G401 (cell line): ENCODE measurements around the gene RTL10. TPM values are rescaled to one million over a fixed set of nuclear protein-coding genes. Genes with fewer than 3 reads are reported as not detected.
A peak's percentile ranks its signal among the peaks of the same experiment; 100 is the strongest.

Experiments used
- DNase-seq: peaks from one replicate; pipeline ENCODE4 v3.0.0-alpha.2; 2015; ENCODE audit warnings: low spot score
- in situ Hi-C: cut with HindIII; loops from 2 replicates; pipeline ENCODE4 v1.10.0; 2016; ENCODE audit warnings: low sequenced_read_pairs, mixed read lengths
- total RNA-seq: library from RNA; depleted of rRNA; stranded (reverse); fragments of >200 nt; shearing (Covaris generic); gene quantifications from 2 replicates; pipeline ENCODE4 v1.2.3, GENCODE V29; 2014

RTL10 gene
- total RNA-seq, 1 experiment from 2014 or later: 11.0 TPM

- DNase-seq: no peak
- in situ Hi-C loops: no loop called here
These were observed 14.2 kb upstream of the RTL10 start for GRCh38 chr22:19868773-19869471.

DNA sequence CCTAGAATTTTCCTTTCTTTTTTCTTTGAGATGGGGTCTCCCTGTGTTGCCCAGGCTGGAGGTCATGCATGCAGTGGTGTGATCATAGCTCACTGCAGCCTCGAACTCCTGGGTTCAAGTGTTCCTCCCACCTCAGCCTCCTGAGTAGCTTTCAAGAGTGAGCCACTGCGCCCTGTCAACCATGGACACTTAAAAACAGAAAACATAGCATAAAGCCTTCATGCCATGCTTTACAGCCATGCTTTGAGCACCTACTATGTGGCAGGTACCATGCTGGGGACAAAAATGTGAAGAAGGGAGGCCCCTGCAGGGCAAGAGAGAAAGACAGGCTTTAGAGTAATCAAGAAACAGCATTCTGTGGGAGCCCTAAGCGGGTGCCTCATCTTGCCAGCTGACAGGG, 13.7 kb upstream of the RTL10 start:
- DNase-seq: no peak
- in situ Hi-C loops: no loop called here

DNA sequence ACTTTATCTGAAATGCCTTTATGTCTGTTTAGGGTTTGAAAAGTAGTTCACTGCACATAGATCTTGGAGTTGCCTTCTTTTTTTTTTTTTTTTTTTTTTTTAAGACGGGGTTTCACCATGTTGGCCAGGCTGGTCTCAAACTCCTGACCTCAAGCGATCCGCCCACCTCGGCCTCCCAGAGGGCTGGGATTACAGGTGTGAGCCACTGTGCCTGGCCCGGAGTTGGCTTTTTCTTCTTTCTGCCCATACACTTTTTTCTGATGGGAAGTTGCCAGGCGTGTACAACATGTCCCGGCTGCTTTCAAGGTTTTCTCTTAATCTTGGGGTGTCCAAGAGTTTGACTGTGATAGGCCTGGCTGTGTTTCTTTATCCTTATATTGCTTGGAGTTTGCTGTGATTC, 12.9 kb upstream of the RTL10 start:
- in situ Hi-C loops: no loop called here
- DNase-seq: no peak

DNA sequence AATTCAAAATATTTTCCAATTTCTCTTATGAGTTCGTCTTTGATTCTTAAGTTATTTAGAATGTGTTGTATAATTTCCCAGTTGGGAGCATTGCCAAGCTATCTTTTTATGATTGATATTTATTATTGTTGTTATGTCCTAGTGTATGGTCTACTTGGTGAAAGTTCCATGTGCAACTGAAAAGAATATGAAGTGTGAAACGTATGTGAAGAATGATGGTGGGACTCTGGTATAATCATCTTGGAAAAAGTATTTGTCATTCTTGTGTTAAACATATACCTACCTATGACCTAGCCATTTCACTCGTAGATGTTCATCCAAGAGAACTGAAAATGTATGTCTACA, 12.0 kb upstream of the RTL10 start:
- DNase-seq: no peak
- in situ Hi-C loops: no loop called here

DNA sequence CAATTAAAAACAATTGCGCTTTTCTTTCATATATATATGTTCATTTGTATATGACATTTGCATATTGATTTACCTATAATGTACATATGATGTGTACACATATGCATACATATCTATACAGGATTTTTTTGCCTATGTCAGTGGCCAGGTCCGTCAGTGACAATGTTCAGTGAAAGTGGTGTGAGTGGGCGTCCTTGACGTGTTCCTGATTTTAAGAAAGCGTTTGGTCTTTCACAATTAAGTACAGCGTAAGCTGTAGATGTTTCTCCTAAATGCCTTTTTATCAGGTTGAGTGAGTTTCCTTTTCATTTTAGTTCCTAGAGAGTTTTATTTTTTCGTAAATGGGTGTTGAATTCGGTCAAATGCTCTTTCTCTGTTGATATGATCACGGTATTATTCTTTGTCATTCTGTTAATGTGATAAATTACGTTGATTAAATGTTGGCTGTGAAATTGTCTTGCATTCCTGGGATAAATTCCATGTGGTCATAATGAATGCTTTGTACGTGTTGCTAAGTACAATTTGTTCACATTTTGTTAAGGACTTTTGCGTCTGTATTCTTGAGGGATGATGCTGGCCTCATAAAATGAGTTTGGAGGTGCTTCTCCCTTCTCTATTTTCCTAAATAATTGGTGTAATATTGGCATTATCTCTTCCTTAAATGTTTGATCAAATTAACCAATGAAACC, 10.6 kb upstream of the RTL10 start:
- in situ Hi-C loops: no loop called here
- no peak for DNase-seq

GRCh38 chr22:19864538-19865106, 9.9 kb upstream of the RTL10 start:
- DNase-seq: no peak
- in situ Hi-C loops: no loop called here

DNA sequence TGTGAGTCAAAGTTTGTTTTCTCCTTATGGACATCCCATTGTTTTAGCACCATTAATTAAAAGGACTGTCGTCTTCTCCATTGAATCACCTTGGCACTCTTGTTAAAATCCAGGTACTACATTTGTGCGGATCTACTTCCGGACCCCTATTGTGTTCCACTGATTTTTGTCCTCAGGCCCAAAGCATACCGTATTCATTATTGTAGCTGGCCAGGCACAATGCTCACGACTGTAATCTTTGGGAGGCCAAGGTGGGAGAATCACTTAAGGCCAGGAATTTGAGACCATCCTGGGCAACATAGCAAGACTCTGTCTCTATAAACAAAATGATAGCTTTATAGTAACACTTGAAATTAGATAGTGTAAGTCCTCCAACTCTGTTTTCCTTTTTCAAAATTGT, 8.9 kb upstream of the RTL10 start:
- in situ Hi-C loops: no loop called here
- DNase-seq: no peak

DNA sequence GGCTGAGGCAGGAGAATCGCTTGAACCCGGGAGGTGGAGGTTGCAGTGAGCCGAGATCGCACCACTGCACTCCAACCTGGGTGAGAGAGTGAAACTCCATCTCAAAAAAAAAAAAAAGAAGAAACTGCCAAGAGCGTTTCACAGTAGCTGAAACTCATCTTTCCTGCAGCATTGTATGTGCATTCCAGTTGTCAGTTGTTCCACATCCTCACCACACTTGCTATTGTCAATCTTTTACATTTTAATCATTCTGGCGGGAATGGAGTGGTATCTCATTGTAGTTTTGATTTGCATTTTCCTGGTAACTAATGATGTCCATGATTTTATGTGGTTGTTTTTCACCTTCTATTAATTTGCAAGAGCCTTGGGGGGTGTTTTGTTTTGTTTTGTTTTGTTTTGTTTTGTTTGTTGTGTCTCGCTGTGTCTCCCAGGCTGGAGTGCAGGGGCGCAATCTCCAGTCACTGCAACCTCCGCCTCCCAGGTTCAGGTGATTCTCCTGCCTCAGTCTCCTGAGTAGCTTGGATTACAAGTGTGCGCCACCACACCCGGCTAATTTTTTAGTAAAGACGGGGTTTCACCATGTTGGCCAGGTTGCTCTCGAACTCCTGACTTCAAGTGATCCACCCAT, 8.1 kb upstream of the RTL10 start:
- in situ Hi-C loops: no loop called here

DNA sequence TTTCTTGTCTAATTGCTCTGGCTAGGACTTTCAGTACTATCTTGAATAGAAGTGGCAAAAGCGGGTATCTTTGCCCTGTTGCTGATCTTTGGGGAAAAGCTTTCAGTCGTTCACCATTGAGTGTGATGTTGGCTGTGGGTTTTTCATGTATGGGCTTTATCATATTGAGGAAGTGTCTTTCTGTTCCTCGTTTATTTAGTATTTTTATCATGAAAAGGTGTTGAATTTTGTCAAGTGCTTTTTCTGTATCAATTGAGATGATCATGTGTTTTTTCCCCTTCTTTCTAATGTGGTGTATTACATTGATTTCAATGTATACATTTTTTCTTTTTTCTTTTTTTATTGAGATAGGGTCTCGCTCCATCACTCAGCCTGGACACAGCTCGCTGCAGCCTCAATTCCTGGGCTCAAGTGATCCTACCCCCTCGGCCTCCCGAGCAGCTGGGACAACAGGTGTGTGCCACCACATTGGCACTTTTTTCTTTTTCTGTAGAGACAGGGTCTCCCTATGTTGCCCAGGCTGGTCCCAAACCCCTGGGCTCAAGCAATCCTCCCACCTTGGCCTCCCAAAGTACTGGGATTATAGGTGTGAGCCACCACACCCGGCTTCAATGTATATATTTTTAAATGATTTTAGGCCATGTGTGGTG, 5.3 kb upstream of the RTL10 start:
- in situ Hi-C loops: no loop called here
- DNase-seq: no peak

More for the DNA sequence above, 8.1 kb upstream of the RTL10 start:
- DNase-seq: no peak

GRCh38 chr22:19857382-19857781, 2.7 kb upstream of the RTL10 start:
- no peak for DNase-seq

DNA sequence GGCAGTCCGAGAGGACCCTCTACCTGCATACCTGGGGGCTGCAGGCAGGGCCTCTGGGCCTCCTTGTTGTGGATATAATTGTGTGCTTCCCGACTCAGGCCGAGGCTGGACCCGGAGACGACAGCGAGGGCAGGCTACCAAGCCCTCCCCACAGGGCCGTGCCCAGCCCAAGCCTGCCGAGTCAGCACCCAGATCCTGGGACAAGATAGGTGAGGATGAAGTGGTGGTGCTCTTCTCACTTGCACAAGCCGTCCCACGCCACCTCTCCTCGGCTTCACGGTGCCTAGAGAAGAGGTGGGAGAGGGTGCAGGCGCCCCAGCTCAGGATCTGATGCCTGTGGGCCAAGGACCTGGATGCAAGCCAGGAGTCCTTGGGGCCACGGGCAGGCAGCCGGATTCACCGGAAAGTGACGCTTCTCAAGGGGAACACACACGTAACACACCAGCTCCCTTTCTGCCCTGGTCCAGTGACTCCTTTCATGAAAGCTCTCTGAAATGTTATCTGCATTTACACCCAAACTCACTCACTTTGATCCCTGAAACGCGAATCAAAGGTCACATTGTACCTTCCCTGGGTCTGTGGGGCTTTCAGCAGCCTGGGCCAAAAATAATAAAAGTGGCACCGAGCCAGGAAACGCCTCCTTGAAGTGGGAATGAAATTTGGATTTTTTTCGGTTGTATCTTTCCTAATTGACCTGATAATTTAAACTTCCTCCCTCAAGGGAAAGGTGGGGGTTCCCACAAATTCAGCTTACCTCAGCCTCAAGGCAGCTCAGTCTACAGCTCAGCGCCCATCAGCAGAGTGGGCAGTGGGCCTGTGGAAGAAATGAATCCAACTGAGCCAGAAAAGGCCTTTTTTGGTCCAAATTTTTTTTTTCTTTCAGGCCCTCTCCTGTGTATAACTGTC, 1.1 kb upstream of the RTL10 start:
- peak; percentile 58 for DNase-seq
- in situ Hi-C loops: no loop called here

More at GRCh38 chr22:19857382-19857781, 2.7 kb upstream of the RTL10 start:
- in situ Hi-C loops: no loop called here

DNA sequence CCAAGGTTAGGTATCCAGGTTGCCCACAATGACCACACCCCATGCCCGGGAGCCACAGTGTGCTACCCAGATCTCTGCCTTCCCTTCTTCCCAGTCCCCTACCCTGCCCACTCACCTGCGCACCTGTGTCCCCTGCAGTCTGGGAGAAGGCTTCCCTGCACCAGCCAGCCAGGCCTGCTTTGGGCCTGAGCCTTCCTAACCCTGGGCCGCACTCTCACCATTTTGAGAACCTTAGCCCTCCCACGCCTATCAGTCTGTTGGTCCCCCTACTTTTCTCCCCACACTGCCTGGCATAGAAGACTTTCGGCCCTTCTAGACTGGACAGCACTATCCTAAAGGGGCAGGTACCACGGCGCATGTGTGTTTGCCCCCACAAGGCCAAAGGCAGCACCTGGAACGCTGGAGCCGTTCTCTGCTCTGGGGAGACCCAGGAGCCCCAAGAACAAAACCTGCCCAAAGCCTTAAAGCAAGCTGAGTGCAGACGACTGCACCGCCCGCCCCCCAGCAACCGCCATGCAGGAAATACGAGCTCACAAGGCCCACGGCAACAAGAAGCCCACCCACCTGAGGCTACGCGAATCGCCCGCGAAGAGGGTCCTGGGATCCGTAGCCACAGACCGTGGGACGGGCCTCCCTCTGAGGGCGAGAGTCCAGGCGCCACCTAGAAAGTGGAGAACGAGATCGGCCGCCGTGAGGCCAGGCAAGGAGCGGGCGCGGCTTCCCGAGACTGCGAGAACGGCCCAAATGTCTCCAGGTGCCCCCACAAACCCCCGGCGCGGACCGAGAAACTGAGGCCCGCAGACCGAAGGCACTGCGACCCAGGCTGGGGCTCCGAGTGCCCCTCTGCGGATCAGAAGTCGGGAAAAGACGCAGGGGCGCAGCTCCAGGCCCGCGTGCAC, 546 bp downstream of the RTL10 start:
- in situ Hi-C loops: no loop called here
- peak; percentile 33 for DNase-seq

DNA sequence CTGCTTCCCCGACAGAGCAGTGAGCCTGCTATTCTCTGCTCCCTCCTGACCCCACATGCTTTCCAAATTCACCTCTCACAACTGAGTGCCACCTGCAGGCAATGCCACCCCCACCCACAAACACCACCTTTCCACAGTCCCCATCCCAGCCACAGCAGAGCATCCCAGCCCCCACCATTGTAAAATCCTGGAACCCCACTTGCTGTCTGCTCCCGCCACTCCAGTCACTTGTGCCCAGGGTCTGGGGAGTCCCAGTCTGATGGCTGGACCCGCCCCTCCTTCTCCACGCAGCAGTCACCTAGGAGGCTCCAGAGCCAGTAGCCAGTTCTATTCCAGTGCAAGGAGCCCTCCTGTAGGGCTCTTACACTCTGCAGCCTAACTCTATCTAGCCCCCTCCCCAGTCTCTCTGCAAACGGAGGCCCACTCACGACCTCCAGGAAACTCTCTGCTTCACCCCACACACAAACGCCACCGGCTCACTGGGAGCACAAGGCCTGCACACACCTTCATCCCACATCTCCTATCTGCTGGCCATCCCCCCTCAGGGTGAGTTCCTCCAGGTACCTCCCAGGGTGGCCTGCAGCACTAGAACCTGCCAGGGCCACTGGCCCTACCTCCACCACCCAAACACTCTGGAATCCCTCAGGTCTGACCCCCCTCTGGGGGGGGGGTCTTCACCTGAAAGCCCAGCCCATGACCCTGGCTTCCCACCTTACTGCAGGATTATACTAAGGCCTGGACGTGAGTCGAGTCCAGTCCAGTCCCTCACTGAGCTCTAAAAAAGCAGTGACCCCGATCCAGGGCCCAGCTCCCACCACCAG, 1.4 kb downstream of the RTL10 start:
- DNase-seq: no peak

GRCh38 chr22:19852177-19852781, 2.4 kb downstream of the RTL10 start:
- DNase-seq: no peak
- in situ Hi-C loops: no loop called here

More for the DNA sequence above, 1.4 kb downstream of the RTL10 start:
- in situ Hi-C loops: no loop called here

DNA sequence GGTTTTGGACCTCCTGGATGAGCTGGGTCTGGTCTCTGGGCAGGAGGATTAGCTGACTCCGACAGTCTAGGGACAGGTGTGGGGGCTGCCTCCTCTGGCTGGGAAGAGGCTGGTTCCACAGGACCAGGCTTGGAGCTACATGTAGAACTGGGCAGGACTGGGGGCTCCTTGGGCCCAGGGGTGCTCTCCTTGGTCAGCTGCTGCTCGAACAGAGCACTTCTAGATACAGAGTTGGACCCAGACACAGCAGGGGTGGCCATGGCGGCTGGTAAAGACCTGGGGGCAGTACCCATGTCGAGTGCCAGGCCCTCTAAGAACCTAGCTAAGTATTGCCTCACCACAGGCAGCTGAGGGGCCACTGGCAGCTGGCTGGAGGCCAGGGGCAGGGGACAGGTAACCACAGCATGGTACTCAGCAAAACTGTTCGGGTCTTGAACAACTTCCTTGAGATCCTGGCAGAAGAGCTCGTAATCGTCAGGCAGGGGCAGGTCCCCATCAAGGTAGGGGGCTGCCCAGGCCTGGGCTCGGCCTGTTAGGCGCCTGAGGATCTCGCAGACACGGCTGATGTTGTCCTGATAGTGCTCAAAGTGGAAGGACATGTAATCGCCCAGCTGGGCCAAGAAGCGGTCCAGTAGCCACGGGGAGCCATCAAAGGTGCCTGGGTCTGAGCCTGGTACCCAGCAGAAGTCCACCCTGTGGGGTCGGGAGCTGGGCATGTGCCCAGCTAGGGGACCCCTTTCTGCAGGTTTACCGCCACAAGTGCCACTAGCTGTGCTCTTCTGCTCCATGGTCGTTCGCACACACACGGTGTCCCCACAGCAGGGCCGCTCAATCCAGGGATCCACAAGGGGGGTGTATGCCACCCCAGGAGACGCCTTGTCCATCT, 3.1 kb downstream of the RTL10 start:
- in situ Hi-C loops: no loop called here
- DNase-seq: no peak

- DNase-seq: no peak
- in situ Hi-C loops: no loop called here
These were observed 3.9 kb downstream of the RTL10 start for GRCh38 chr22:19850763-19851109.
